Neural cell (in vitro differentiated cells): ENCODE results near the gene PCDH9. TPM values are rescaled to one million over a fixed set of nuclear protein-coding genes. Genes with fewer than 3 reads are reported as not detected.

Source experiments
- H2AFZ ChIP-seq: fragments of 200-600, 300-800 bp; sonication (generic), shearing (Covaris generic); 2 replicates; pipeline ENCODE4 v1.6.0; 2014; ENCODE audit warnings: low read depth, mild to moderate bottlenecking, antibody characterized with exemption, low read length, moderate library complexity
- H3F3A ChIP-seq: fragments of 200-600 bp; shearing (Covaris generic); 2 replicates; pipeline ENCODE4 v1.6.1; 2016; ENCODE audit warnings: mild to moderate bottlenecking, moderate library complexity, mixed read lengths, antibody characterized with exemption, low read length; ENCODE audit not compliant: insufficient read depth, poor library complexity, severe bottlenecking
- H3K27ac ChIP-seq: fragments of 200-600, 300-800 bp; sonication (generic), shearing (Covaris generic); 2 replicates; pipeline ENCODE4 v1.5.1; 2014; ENCODE audit warnings: mild to moderate bottlenecking, low read length, moderate library complexity
- H3K27me3 ChIP-seq: fragments of 300-800, 200-600 bp; sonication (generic), shearing (Covaris generic); 2 replicates; pipeline ENCODE4 v1.6.0; 2014; ENCODE audit warnings: mild to moderate bottlenecking, low read depth, low read length, moderate library complexity; ENCODE audit not compliant: insufficient read depth
- H3K36me3 ChIP-seq: fragments of 300-800, 200-600 bp; sonication (generic), shearing (Covaris generic); 2 replicates; pipeline ENCODE4 v1.5.1; 2014; ENCODE audit warnings: mild to moderate bottlenecking, antibody characterized with exemption, low read length, moderate library complexity; ENCODE audit not compliant: insufficient read depth
- H3K4me2 ChIP-seq: fragments of 300-800, 200-600 bp; sonication (generic), shearing (Covaris generic); 2 replicates; pipeline ENCODE4 v1.6.0; 2014; ENCODE audit warnings: mild to moderate bottlenecking, low read length
- H3K4me3 ChIP-seq: fragments of 300-800, 200-600 bp; sonication (generic), shearing (Covaris generic); 2 replicates; pipeline ENCODE4 v1.5.1; 2014; ENCODE audit warnings: mild to moderate bottlenecking, low read length, moderate library complexity
- H3K79me2 ChIP-seq: fragments of 200-600 bp; shearing (Covaris generic); replicated peaks from 2 replicates; pipeline ENCODE4 v1.6.0; 2014; ENCODE audit warnings: mild to moderate bottlenecking, low read length, moderate library complexity; ENCODE audit not compliant: insufficient read depth
- H3K9ac ChIP-seq: fragments of 300-800, 200-600 bp; sonication (generic), shearing (Covaris generic); 2 replicates; pipeline ENCODE4 v1.6.1; 2016; ENCODE audit warnings: mild to moderate bottlenecking, low read length, mixed read lengths
- H3K9me2 ChIP-seq: fragments of 200-600 bp; shearing (Covaris generic); 2 replicates; pipeline ENCODE4 v1.6.1; 2016; ENCODE audit warnings: mild to moderate bottlenecking, low read length, mixed read lengths; ENCODE audit not compliant: insufficient read depth
- H3K9me3 ChIP-seq: fragments of 200-600, 300-800 bp; sonication (generic), shearing (Covaris generic); 2 replicates; pipeline ENCODE4 v1.6.1; 2016; ENCODE audit warnings: mild to moderate bottlenecking, mixed run types, low read length, moderate library complexity, mixed read lengths
- H4K20me1 ChIP-seq: fragments of 200-600 bp; shearing (Covaris generic); 2 replicates; pipeline ENCODE4 v1.6.1; 2016; ENCODE audit warnings: mild to moderate bottlenecking, mixed run types; ENCODE audit not compliant: insufficient read depth
- CTCF ChIP-seq: fragments of 450-650 bp; IDR thresholded peaks from 2 replicates; pipeline ENCODE4 v1.5.1; 2014; ENCODE audit warnings: antibody characterized with exemption, mild to moderate bottlenecking, moderate library complexity; ENCODE audit not compliant: poor library complexity, severe bottlenecking
- EP300 ChIP-seq: fragments of 450-650 bp; conservative IDR thresholded peaks from 2 replicates; pipeline ENCODE4 v1.6.1; 2014; ENCODE audit warnings: antibody characterized with exemption, mild to moderate bottlenecking, moderate library complexity; ENCODE audit not compliant: poor library complexity, severe bottlenecking
- EZH2 ChIP-seq: fragments of 200-600, 300-800 bp; shearing (Covaris generic), sonication (generic); IDR thresholded peaks from 2 replicates; pipeline ENCODE4 v1.6.1; 2014; ENCODE audit warnings: antibody characterized with exemption, low read length, borderline replicate concordance, mild to moderate bottlenecking; ENCODE audit not compliant: insufficient read depth, poor library complexity, severe bottlenecking
- MXI1 ChIP-seq: fragments of 450-650 bp; conservative IDR thresholded peaks from 2 replicates; pipeline ENCODE4 v1.6.1; 2014; ENCODE audit warnings: antibody characterized with exemption, mild to moderate bottlenecking; ENCODE audit not compliant: poor library complexity, severe bottlenecking
- POLR2AphosphoS5 ChIP-seq: IDR thresholded peaks from 2 replicates; pipeline ENCODE4 v1.6.1; 2012
- RAD21 ChIP-seq: fragments of 450-650 bp; conservative IDR thresholded peaks from 2 replicates; pipeline ENCODE4 v1.6.1; 2014; ENCODE audit warnings: antibody characterized with exemption, mild to moderate bottlenecking, moderate library complexity
- SMC3 ChIP-seq: fragments of 450-650 bp; conservative IDR thresholded peaks from 2 replicates; pipeline ENCODE4 v1.6.1; 2014; ENCODE audit warnings: antibody characterized with exemption, mild to moderate bottlenecking, moderate library complexity; ENCODE audit not compliant: poor library complexity
- TAF1 ChIP-seq: IDR thresholded peaks from 2 replicates; pipeline ENCODE4 v1.6.1; 2012; ENCODE audit warnings: low read depth
- polyA plus RNA-seq: library from polyadenylated mRNA; depleted of rRNA; stranded (reverse); fragments of >200 nt; gene quantifications from 2 replicates; pipeline ENCODE4 v1.2.3, GENCODE V29; 2014
- TF ChIP-seq, protein P1 (sequence below): IDR thresholded peaks from 2 replicates; pipeline ENCODE4 v1.6.1; 2012; ENCODE audit warnings: borderline replicate concordance

PCDH9 gene
- polyA plus RNA-seq, 1 donor from 2014 or later, result 4.6 TPM

DNA sequence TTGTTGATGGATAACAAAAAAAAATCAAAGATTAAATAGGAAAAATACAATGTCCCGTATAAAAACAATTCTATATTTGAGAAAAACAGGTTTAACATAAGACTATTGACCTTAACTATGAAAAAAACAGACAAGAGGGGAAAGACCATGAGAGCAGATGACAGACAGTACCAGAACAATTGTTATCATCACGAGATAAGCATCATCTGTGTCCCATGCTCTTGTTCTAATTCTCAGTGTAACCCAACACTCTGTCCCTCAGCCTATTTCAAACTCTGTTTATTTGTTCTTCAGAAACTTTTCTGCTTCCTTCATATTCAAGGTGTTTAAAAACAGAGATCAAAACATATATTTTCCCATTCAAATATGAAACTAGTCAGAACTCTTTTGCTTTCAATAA is 216.4 kb downstream of the PCDH9 start:
- Histone ChIP-seq H3K27me3 (no peaks in the 10 kb centered on the region), H3K4me3 (no peak overlapping the region), H3K9me3 (no peaks in the 10 kb centered on the region), H3F3A (no peaks in the 10 kb centered on the region), H3K36me3 (no peaks in the 10 kb centered on the region), H3K4me2 (no peak overlapping the region), H3K79me2 (no peaks in the 10 kb centered on the region), H3K9me2 (no peaks in the 10 kb centered on the region), H4K20me1 (no peaks in the 10 kb centered on the region), H2AFZ (no peak overlapping the region), H3K9ac (no peak overlapping the region), H3K27ac (no peak overlapping the region)
- TF ChIP-seq EZH2 (no peak), TAF1 (no peak), CTCF (no peak), POLR2AphosphoS5 (no peak), RAD21 (no peak)

DNA sequence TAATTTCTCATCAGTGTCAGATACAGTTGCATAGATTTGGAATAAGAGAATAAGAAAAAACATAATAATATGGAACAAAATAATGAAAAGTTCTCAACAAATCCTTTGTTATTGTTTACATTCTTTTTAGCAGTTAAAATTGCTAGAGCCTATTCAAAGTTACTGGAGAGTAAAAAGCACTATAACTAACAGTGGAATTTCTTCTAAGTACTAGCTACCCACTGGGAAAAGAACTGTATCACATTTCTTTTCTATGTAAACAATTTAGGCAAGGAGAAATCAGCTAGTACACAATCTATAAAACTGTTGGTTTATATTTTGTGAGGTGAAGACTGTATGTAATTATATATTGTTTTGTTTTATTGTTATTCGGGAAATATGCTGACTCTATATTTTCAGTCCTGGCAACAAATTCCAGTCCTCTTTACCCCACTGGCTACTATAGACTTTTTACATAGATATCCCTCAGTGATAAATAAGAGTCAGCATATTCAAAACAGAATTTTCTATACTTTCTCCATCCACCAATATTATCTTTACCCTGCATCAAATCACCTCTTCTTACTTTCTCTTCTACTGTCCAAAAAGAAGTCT is 222.0 kb downstream of the PCDH9 start:
- no peaks in the 10 kb centered on the region for H3K36me3 ChIP-seq
- H3K79me2 ChIP-seq, result no peaks in the 10 kb centered on the region
- no peak overlapping the region for H3K9ac ChIP-seq
- TF ChIP-seq RAD21 (no peak), EP300 (no peak), CTCF (no peak), EZH2 (no peak), SMC3 (no peak), POLR2AphosphoS5 (no peak), TAF1 (no peak), MXI1 (no peak)
- TF ChIP-seq, protein P1, sequence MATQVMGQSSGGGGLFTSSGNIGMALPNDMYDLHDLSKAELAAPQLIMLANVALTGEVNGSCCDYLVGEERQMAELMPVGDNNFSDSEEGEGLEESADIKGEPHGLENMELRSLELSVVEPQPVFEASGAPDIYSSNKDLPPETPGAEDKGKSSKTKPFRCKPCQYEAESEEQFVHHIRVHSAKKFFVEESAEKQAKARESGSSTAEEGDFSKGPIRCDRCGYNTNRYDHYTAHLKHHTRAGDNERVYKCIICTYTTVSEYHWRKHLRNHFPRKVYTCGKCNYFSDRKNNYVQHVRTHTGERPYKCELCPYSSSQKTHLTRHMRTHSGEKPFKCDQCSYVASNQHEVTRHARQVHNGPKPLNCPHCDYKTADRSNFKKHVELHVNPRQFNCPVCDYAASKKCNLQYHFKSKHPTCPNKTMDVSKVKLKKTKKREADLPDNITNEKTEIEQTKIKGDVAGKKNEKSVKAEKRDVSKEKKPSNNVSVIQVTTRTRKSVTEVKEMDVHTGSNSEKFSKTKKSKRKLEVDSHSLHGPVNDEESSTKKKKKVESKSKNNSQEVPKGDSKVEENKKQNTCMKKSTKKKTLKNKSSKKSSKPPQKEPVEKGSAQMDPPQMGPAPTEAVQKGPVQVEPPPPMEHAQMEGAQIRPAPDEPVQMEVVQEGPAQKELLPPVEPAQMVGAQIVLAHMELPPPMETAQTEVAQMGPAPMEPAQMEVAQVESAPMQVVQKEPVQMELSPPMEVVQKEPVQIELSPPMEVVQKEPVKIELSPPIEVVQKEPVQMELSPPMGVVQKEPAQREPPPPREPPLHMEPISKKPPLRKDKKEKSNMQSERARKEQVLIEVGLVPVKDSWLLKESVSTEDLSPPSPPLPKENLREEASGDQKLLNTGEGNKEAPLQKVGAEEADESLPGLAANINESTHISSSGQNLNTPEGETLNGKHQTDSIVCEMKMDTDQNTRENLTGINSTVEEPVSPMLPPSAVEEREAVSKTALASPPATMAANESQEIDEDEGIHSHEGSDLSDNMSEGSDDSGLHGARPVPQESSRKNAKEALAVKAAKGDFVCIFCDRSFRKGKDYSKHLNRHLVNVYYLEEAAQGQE, result no peak
- no peaks in the 10 kb centered on the region for H3K9me3 ChIP-seq
- no peaks in the 10 kb centered on the region for H3F3A ChIP-seq
- no peaks in the 10 kb centered on the region for H3K27me3 ChIP-seq
- H3K9me2 ChIP-seq, result no peaks in the 10 kb centered on the region
- no peak overlapping the region for H3K4me3 ChIP-seq
- no peak overlapping the region for H3K4me2 ChIP-seq
- no peak overlapping the region for H2AFZ ChIP-seq
- no peak overlapping the region for H3K27ac ChIP-seq
- no peaks in the 10 kb centered on the region for H4K20me1 ChIP-seq
